Metanephros (tissue), 2 donors: ENCODE results near the gene FOCAD. TPM values are rescaled to one million over a fixed set of nuclear protein-coding genes. Genes with fewer than 3 reads are reported as not detected.
A peak's percentile ranks its signal among the peaks of the same experiment; 100 is the strongest.

ENCODE experiments used
- small RNA-seq: library from RNA; depleted of rRNA; stranded (forward); fragments of <200 nt; gene quantifications from one replicate; pipeline ENCODE3, GENCODE V24; 2014; ENCODE audit warnings: low replicate concordance
- total RNA-seq: library from RNA; depleted of rRNA; stranded (reverse); fragments of >200 nt; gene quantifications from one replicate; pipeline ENCODE4 v1.2.3, GENCODE V29; 2014

The FOCAD gene
- 51.7 TPM for total RNA-seq

GRCh38 chr9:20684035-20684874, at the start of gene FOCAD:
FOCAD (plus strand) TSS chr9:20684259; CDS start chr9:20715354, 31,095 bp downstream.

GRCh38 chr9:21031091-21031807, 347.2 kb downstream of the FOCAD start, which contains the start of gene HACD4:
HACD4 (minus strand) TSS chr9:21031640; CDS start chr9:21031590, 50 bp downstream.

Small RNA genes lying within 50 kb of the gene (small RNA-seq; reads per million reads assigned to genes)
- gene MIR491 (0.23 reads per million, percentile 9 among the genes with 10 or more reads in this experiment), gene SNORA30B (not detected)

Other genes with a start within 250 kb of the FOCAD start
- gene MLLT3, start 61.8 kb upstream of the FOCAD start, total RNA-seq, result 24.8 TPM